Vein endothelial cell (primary cell): Measurements from ENCODE around the gene TMEM101. TPM values are rescaled to one million over a fixed set of nuclear protein-coding genes. Genes with fewer than 3 reads are reported as not detected.

ENCODE experiments used
- small RNA-seq: library from RNA; depleted of rRNA; stranded (forward); fragments of <200 nt; gene quantifications from one replicate; pipeline ENCODE3, GENCODE V24; 2012
- total RNA-seq: library from RNA; depleted of rRNA; stranded (reverse); fragments of >200 nt; gene quantifications from 2 replicates; pipeline ENCODE4 v1.2.3, GENCODE V29; 2012

TMEM101 gene
- total RNA-seq = 33.1 and 50.0 TPM in 2 replicates

GRCh38 chr17:44014437-44015172 is at the start of gene TMEM101:
Gene TMEM101, minus strand, starts transcription at chr17:44014963. Its CDS starts 11 bp downstream, at chr17:44014952.

GRCh38 chr17:44004077-44004760 is 10.5 kb downstream of the TMEM101 start, which contains the start of gene NAGS:
Gene NAGS, plus strand, starts transcription at chr17:44004622. Its CDS starts 42 bp downstream, at chr17:44004664.

Small RNA genes lying within 50 kb of the gene (small RNA-seq; reads per million reads assigned to genes)
- not detected for gene RF00012

Other genes starting within 250 kb of the TMEM101 start
- 81.7 and 90.8 TPM in 2 replicates for gene DUSP3, start 236.0 kb downstream of the TMEM101 start, total RNA-seq
- not detected in 2 replicates for gene CFAP97D1, start 234.5 kb downstream of the TMEM101 start, total RNA-seq
- gene MPP3, start 181.8 kb downstream of the TMEM101 start, total RNA-seq = 5.9 and 8.2 TPM in 2 replicates
- under 0.01 TPM in 1 of 2 replicates, not detected in the other for gene CD300LG, start 167.8 kb downstream of the TMEM101 start, total RNA-seq
- gene MPP2, start 107.4 kb downstream of the TMEM101 start, total RNA-seq = 0.33 and 0.38 TPM in 2 replicates
- not detected in 2 replicates for gene PPY, start 72.5 kb downstream of the TMEM101 start, total RNA-seq
- 0.33 TPM in 1 of 2 replicates, not detected in the other for gene PYY, start 61.0 kb downstream of the TMEM101 start, total RNA-seq
- gene NAGS, start 10.3 kb downstream of the TMEM101 start, total RNA-seq = 6.9 and 11.7 TPM in 2 replicates
- gene LSM12, start 51.7 kb upstream of the TMEM101 start, total RNA-seq = 83.8 and 85.9 TPM in 2 replicates
- gene G6PC3, start 55.8 kb upstream of the TMEM101 start, total RNA-seq = 32.7 and 34.8 TPM in 2 replicates
- 25.4 and 44.1 TPM in 2 replicates for gene HDAC5, start 108.7 kb upstream of the TMEM101 start, total RNA-seq
- gene HROB, start 127.0 kb upstream of the TMEM101 start, total RNA-seq = 2.3 and 4.2 TPM in 2 replicates
- not detected in 2 replicates for gene ASB16, start 155.7 kb upstream of the TMEM101 start, total RNA-seq
- gene TMUB2, start 172.0 kb upstream of the TMEM101 start, total RNA-seq = 28.8 and 29.4 TPM in 2 replicates
- 53.0 and 55.2 TPM in 2 replicates for gene ATXN7L3, start 184.9 kb upstream of the TMEM101 start, total RNA-seq
- gene UBTF, start 204.7 kb upstream of the TMEM101 start, total RNA-seq = 56.8 and 59.8 TPM in 2 replicates